ENCODE results near the gene TOR3A. TPM values are rescaled to one million over a fixed set of nuclear protein-coding genes. Genes with fewer than 3 reads are reported as not detected.

The TOR3A gene
- total RNA-seq, 1 donor from 2014 or later, result 23.0 TPM

DNA sequence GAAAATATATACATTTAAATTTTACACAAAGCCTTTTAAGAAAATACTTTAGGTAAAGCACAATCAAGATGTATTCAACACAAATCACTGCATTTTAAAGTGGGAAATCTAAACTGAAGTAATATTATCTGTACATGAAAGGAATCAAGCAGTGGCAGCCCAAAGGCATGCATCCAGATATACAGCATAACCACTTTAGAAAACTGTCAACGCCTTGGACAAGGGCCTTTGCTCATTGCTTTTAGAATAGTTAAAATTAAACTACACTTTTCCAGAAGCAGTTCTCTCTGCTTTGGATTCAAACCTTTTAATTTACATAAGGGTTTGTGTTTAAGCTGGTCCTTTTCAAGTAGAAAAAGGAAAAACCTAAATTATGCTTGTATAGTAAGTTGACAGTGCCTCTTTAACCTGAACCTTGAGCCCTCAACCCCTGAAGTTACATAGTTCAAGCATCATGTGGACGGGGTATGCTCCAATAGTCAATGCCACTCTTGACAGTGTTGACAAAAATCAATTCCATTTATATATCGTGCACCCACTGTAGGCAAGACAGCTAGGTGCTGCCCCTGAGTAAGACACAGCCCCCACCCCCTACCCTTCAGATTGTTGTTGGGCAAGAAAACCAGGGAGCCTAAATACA is 22.9 kb downstream of the TOR3A start:
- TF ChIP-seq, protein P1, sequence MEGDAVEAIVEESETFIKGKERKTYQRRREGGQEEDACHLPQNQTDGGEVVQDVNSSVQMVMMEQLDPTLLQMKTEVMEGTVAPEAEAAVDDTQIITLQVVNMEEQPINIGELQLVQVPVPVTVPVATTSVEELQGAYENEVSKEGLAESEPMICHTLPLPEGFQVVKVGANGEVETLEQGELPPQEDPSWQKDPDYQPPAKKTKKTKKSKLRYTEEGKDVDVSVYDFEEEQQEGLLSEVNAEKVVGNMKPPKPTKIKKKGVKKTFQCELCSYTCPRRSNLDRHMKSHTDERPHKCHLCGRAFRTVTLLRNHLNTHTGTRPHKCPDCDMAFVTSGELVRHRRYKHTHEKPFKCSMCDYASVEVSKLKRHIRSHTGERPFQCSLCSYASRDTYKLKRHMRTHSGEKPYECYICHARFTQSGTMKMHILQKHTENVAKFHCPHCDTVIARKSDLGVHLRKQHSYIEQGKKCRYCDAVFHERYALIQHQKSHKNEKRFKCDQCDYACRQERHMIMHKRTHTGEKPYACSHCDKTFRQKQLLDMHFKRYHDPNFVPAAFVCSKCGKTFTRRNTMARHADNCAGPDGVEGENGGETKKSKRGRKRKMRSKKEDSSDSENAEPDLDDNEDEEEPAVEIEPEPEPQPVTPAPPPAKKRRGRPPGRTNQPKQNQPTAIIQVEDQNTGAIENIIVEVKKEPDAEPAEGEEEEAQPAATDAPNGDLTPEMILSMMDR (IDR thresholded peaks at IDR 0.05), result no peak
- H3K9me3 ChIP-seq, result no peaks in the 10 kb centered on the region
- no peak overlapping the region for H3K4me3 ChIP-seq
- DNase-seq (no peak), ATAC-seq (no peak)
- H3K36me3 ChIP-seq, result peaks cover 40% of the 10 kb centered on the region
- H3K4me1 ChIP-seq, result no peaks in the 10 kb centered on the region
- H3K27ac ChIP-seq, result no peak overlapping the region
- H3K27me3 ChIP-seq, result no peaks in the 10 kb centered on the region
- intact Hi-C loops (cut with DNase I), result no loop called here

GRCh38 chr1:179105393-179105792 is 23.5 kb downstream of the TOR3A start:
- no peak overlapping the region for H3K27ac ChIP-seq
- ATAC-seq, result peak; percentile 65
- H3K36me3 ChIP-seq, result peaks cover 47% of the 10 kb centered on the region
- intact Hi-C loops (cut with DNase I), result no loop called here
- H3K4me1 ChIP-seq, result no peaks in the 10 kb centered on the region
- DNase-seq, result no peak
- TF ChIP-seq, protein P1 (IDR thresholded peaks at IDR 0.05), result peak; percentile 25
- H3K9me3 ChIP-seq, result no peaks in the 10 kb centered on the region
- no peak overlapping the region for H3K4me3 ChIP-seq
- H3K27me3 ChIP-seq, result no peaks in the 10 kb centered on the region

- DNase-seq (no peak), ATAC-seq (peak; percentile 52)
- Histone ChIP-seq H3K27me3 (no peaks in the 10 kb centered on the region), H3K4me3 (no peak overlapping the region), H3K27ac (no peak overlapping the region), H3K36me3 (peaks cover 66% of the 10 kb centered on the region), H3K4me1 (no peaks in the 10 kb centered on the region), H3K9me3 (no peaks in the 10 kb centered on the region)
- intact Hi-C loops (cut with DNase I), result no loop called here
- TF ChIP-seq, protein P1 (IDR thresholded peaks at IDR 0.05), result no peak
These were observed 26.1 kb downstream of the TOR3A start for GRCh38 chr1:179107706-179108629.

GRCh38 chr1:179108644-179109043 is 26.8 kb downstream of the TOR3A start:
- H3K4me1 ChIP-seq, result no peaks in the 10 kb centered on the region
- ATAC-seq, result no peak
- no peaks in the 10 kb centered on the region for H3K27me3 ChIP-seq
- H3K36me3 ChIP-seq, result peaks cover 71% of the 10 kb centered on the region
- H3K9me3 ChIP-seq, result no peaks in the 10 kb centered on the region
- TF ChIP-seq, protein P1 (IDR thresholded peaks at IDR 0.05), result no peak
- no peak for DNase-seq
- H3K27ac ChIP-seq, result no peak overlapping the region
- intact Hi-C loops (cut with DNase I), result no loop called here
- no peak overlapping the region for H3K4me3 ChIP-seq

- Histone ChIP-seq H3K27ac (no peak overlapping the region), H3K36me3 (peaks cover 71% of the 10 kb centered on the region), H3K4me1 (no peaks in the 10 kb centered on the region), H3K9me3 (no peaks in the 10 kb centered on the region), H3K27me3 (no peaks in the 10 kb centered on the region), H3K4me3 (no peak overlapping the region)
- ATAC-seq (no peak), DNase-seq (no peak)
- intact Hi-C loops (cut with DNase I), result no loop called here
- TF ChIP-seq, protein P1 (IDR thresholded peaks at IDR 0.05), result no peak
These were observed 33.3 kb downstream of the TOR3A start for GRCh38 chr1:179115181-179115580.

All from upper lobe of right lung (tissue), 1 donor.